GM21576 (cell line): ENCODE measurements around the gene SIAH1.
"Not testable (repeated sequence)": the region's sequence is repeated elsewhere in the genome, so short reads cannot be mapped to it uniquely, and the experiment has no call there.

Source experiments
- ATAC-seq: cut with Tn5 transposase; IDR thresholded peaks from one replicate; pipeline ENCODE4 v1.9.1; 2021; ENCODE audit warnings: mild to moderate bottlenecking, moderate library complexity; ENCODE audit not compliant: unreplicated experiment

SIAH1 gene

DNA sequence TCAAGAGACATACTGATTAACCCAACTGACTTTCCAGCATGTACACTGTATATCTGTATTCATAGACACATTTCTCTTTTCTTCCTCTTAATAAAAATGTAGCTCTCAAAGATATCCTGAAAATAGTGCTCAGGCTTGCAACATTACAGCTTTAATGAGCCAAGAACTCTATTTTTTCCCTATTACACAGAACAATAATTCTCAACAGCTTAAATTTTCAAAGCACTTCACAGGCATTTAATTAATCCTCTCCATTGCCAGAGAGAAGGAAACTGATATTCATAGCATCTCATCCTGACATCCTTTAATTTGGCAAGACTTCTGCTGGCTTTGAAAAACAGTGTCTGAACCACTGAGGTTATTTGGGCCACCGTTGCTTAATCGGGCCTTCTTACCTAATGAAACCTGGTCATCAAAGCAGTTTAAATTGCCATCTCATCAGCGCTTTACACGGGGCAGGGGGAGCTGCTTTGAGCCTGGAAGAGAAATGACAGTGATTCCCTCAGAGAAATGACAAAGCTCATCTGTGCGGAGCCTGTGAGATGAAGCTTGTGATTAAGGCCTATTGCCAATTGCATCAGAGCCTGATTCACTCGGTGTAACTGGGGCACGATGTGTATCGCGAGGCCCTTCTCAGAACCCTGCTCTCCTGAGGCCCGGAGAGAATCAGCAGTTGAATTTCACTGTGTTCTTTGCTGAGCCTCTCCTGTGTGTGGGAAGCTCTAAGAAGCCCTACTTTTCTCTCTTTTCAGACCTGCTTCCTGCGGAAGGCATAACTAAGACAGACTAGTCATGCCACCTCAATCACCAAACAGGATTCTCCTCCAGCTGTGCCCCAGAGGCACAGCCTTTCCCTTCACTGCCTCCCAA is 8.5 kb upstream of the SIAH1 start:
- no peak for ATAC-seq

DNA sequence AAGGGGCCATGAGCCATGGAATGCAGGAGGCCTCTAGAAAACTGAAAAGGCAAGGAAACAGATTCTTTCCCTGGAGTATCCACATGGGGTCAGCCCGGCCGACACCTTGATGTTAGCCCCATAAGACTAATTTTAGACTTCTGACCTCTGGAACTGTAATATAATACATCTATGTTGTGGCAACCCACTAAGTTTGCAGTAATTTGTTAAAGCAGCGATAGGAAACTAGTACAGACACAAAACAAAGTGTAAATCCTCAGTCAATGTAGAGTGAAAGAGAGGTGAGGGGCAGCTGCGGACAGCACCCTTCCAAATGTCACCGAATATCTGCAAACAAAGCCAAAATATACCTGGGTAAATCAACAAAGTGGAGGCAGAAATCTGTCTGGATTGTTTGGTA is 7.2 kb upstream of the SIAH1 start:
- no peak for ATAC-seq

DNA sequence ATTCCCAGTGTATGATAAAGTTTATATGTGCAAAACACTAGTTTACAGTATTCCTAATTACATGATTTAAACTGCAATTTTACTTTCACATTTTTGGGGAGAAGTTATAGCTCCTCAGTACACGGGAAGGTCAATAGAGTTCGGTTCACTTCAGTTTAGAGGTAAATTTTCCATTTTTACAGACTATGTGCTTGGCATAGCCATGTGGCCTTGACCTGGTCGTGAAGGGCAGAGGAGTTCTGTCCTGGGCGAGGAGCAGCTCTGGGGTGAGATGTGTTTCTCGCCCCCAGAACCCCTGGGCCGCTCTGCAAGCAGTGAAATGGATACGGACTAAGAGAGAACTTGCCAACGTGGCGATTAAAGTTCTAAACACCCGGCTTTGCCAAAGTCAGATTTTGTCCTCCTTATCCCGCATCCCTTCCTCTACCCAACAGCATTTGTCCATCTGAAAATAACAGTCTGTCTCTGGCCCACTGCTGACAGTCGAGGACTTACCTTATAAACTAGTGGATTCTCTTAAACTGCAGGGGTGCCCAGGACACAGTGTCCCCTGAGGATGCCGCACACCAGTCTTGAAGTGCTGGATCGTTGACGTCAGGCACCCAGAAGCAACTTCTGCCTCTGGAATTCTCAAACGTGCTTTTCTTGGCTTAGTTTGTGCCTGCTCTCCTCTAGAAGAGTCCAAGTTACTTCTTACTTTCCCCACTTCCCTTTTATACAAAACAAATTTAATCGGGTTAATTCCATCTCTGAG is 1.5 kb upstream of the SIAH1 start:
- no peak for ATAC-seq

DNA sequence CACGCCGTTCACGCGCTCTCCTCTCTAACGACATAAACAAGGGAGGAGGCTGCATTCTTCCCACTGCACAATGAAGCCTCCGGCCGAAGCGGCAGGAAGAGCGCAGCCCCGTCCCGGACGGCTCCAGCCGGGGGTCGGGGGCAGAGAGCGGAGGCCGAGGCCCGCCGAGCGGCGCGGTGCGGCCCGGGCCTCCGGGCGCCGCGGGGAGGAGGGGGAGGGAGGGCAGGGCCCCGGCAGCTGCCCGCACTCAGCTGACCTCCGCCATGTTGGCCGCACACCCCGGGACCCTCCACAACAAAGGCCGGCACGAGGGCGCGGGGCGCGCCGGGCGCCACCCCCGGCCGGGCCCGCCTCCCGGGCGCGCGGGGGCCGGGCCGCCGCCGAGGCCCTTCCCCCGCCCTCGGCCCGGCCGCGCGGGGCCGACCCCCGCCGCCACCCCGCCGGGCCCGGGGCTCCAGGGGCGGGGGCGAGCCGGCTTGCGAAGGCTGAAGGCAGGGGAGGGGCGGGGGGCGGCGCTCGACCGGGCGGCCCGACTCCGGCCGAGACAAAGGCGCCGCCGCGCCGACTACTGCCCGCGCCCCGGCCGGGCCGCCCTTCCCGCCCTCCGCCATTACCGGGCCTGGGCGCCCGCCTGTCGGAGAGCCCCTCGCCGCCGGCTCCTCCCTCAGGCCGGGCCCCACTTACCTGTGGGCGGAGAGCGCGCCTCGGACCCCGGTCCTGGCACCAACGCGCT is 527 bp downstream of the SIAH1 start:
- ATAC-seq = peak; percentile 44

DNA sequence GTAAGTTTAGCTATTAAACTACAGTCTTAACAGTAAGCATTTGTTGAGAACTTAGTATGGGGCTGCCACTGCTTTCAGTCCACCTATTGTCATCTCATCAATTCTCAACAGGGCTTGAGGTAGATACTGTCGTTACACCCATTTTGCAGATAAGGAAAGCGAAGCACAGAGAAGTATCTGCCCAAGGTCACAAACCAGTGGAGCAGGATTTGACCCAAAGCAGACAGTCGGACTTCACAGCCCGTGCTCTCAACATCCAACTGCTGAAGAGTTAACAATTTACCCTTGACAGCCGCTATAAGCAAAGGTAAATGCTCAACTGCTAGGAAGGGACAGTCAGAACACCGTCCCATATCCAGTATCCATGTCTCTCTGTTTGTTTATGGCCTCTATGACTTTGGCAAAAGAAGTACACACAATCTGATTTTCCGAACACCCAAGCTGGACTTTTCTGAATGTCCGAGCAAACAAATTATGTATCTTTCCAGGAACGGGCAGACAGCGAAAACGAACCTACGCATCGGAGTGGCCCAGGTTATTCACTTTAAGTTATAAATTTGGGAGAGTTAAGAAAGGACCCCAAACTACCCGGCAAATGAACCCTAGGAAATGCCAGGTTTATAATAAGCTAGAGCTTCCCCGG is 1.2 kb downstream of the SIAH1 start:
- ATAC-seq = no peak

DNA sequence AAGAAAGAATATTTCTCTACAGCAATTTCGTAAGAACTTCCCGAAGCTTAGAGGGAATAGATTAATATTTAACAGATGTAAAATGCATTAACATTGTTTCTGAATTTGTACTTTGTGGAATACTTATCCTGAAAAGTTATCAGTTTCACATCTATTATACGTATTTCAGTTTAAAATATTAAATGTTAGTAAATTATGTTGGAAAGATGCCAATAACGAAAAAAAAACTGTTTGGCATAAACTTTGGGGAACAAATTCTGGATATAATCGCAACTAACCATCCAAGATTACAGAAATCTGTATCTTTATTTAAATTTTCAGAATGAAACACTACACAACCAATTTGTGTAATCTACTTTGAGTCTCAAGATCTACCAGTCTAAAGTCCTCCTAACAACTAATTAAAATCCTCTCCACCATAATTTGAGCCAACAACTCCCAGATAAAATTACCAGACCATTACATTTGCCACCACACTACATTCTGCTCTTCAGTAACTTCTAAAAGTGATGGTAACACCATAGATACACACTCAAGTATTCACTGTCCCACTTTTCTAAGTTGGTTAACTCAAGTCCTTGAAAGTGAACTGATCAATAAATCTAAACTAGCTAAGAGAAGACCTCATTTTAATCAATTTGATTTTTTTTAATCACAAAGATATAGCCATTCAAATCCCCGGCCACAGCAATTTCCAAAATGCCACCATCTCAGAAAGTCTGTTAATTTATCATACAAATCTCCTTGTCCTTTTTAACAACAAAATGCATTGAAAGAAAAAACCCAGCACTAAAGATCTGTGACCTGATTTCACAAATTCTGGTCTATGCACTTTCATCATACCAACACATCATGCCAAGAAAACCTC is 2.0 kb downstream of the SIAH1 start:
- no peak for ATAC-seq

DNA sequence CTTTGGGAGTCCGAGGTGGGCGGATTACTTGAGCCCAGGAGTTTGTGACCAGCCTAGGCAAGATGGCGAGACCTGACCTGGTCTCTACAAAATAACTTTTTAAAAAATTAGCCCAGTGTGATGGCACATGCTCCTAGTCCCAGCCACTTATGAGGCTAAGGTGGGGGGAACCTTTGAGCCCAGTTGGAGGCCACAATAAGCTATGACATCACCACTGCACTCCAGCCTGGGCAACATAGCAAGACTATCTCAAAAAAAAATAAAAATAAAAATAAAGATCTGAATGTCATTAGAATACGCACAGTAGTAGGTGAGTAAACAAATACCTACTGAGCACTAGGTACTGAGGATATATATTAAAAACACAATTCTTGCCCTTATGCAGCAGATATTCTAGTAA is 3.1 kb downstream of the SIAH1 start:
- no peak for ATAC-seq

DNA sequence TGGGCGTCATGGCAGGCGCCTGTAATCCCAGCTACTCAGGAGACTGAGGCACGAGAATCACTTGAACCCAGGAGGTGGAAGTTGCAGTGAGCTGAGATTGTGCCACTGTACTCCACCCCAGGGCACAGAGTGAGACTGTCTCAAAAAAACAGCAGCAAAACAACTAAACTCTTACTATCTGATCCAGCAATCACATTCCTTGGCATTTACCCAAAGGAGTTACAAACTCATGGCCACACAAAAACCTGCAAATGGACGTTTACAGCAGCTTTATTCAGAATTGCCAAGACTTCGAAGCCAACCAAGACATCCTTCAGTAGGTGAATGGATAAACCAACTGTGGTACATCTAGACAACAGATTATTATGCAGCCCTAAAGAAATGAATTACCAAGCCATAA is 4.0 kb downstream of the SIAH1 start:
- no peak for ATAC-seq

DNA sequence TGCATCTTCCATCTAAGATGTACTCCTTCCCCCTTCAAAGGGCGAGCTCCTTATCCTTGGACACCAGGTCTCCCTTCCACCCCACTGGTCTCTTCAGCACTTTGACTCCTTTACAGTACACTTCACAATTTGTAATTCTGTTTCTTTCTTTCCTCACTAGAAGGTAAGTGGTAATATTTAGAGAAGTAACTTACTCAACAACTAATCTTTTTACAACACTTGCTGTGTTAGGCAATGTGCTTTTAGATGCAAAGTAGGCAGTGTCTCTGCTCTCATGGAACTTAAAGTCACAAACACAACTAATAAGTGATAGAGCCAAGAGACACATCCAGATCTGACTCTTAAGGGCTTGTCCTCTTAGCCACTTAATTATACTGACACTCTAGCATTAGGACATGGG is 6.4 kb downstream of the SIAH1 start:
- ATAC-seq = no peak

DNA sequence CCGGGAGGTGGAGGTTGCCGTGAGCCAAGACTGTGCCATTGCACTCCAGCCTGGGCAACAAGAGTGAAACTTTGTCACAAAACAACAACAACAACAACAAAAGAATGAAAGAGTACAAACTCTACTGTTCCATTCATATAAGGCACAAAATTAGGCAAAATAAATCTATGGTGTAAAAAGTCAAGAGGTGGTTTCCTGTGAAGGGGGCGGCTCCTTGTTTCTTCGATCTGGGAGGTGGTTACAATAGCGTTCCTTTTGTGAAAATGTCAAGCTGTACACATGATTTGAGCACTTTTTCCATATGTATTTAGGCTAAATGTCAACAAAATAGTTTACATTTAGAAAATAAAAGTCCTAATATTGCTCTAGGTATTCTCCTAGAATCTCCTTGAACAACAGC is 6.9 kb downstream of the SIAH1 start:
- ATAC-seq = no peak

DNA sequence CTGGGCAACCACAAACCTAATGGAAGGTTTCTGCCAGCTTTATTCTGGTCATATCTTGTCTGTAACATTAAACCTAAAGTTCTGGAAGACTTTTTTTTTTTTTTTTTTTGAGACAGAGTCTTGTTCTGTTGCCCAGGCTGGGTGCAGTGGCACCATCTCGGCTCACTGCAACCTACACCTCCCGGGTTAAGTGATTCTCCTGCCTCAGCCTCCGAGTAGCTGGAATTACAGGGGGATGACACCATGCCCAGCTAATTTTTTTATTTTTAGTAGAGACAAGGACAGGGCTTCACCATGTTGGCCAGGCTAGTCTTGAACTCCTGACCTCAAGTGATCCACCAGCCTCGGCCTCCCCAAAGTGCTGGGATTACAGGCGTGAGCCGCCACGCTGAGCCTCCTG is 7.9 kb downstream of the SIAH1 start:
- not testable (repeated sequence) for ATAC-seq

DNA sequence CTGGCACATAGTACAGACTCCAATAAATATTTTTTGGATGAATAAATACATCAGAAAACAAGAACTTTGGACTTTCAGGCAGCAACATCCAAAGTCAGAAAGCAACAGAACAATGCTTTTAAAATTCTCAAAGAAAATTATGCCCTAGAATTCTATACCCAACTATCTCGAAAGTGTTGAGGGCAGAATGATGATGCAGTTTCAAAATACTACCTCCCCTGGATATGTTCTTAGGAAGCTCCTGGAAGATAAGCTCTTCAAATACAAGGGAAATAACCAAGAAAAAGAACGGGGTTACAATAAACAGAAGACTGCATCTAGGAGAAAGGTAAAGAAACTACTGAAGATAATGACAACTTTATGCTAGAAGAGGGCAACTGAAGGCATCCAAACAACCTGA is 11.0 kb downstream of the SIAH1 start:
- no peak for ATAC-seq

DNA sequence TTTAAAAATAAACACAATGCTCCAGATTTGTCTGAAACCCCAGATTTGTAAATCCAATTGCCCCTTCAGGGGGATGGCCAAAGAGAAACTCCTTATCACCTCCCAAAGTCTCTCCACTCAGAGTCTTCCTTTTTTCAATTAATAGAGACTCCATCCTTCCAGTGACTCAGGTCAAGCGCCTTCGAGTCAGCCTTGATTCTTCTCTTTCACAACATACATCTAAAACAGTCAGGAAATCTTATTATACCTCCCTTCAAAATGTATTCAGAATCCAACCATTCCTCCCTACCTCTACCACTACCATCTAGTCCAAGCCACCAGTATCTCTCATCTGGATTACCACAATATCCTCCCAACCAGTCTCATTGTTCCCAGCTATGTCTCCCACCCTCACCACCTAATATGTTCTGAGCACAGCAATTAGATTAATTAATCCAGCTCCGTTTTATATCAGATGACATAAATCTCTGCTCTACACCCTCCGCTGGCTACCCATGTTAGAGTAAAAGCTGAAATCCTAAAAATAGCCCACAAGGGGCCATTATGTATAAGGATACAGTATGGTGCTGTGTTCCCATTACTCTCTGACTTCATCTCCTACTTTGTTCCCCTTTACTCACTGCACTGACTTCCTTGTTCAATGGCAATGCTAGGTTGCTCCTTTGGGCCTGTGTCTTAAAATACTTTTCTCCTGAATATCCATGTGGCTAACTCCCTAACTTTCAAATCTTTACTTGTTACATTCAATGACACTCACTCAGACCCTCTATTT is 11.8 kb downstream of the SIAH1 start:
- no peak for ATAC-seq

DNA sequence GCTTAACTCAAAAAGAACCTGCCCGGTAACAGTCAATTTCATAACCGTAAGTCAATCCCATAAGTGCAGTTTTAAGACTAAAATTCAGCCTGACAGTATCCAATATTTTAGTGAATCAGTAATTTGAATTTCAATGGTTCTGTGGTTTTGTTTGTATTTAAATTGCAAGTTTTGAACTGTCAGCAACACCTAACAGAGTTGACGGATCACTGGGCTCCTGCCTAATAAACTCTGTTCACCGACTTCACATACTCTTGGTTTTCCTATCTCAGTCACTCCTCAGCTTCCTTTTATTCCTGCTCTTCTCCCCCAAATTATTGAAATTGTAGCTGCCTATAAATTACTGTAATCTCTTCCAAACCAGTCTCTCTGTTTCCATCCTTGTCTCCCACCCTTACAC is 12.5 kb downstream of the SIAH1 start:
- ATAC-seq = no peak

DNA sequence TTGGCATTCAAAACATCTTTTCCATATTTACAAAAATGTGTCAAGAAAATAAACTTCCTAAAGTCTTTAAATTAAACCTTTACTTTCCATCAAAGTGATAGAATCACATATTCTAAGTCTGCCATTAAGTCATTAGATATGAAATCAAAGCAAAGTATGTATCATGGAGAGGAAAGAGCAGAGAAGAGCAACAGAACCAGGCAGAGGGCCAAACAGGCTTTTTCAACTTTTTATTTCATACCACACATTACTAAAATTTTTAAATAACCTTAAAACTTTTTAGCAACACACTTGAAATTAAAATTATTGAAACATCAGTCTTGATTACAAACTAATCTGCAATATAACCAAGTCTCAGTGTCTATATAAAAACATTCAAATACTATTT is 13.8 kb downstream of the SIAH1 start:
- no peak for ATAC-seq

DNA sequence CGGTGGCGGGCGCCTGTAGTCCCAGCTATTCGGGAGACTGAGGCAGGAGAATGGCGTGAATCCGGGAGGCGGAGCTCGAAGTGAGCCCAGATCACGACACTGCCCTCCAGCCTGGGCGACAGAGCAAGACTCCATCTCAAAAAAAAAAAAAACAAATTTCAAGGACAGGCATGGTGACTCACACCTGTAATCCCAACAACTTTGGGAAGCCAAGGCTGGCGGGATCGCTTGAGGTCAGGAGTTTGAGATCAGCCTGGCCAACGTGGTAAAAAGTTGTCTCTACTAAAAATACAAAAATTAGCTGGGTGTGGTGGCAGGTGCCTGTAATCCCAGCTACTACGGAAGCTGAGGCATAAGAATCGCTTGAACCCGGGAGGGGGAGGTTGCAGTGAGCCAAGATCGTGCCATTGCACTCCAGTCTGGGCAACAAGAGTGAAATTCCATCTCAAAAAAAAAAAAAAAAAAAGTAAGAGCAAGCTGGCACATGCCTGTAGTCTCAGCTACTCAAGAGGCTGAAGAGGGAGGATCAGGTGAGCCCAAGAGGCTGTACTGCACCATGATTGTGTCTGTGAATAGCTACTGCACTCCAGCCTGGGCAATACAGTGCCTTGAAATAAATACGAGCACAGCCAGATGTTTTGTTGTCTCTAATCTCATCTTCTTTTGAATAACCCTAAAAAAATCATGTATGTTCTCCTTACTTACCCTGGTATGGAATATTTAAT is 14.4 kb downstream of the SIAH1 start:
- not testable (repeated sequence) for ATAC-seq

DNA sequence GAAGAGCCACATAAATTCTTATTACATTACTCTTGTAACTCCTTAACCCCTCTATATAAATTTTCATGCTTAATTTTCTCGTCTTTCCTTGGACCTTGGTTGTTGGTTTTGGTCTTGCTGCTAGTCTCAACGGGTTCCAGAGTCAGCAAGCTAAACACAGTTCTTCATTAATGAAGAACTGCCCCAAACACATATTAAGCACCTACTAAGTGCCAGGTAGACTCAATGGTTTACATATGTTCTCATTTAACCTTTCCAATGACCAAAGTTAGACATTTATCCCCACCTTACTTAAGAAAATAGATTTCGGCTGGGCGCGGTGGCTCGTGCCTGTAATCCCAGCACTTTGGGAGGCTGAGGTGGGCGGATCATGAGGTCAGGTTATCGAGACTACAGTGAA is 15.0 kb downstream of the SIAH1 start:
- ATAC-seq = no peak

DNA sequence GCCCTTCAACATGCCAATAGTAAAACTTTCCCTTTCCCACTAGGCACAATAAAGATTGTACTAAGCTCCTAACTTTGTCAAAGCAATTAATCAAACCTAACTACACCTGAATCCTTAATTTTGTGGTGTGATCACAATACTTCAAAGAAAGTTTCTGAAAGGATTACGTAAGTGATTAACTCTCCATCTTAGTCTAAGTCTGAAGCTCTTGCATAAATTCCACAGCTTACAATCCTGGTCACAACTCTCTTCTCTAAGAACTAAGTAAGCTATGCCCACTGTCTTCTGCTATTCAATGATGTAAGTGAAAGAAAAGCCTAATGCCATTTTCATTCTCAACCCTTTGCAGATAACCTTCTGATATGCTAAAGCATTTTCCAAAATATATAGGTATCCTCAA is 15.4 kb downstream of the SIAH1 start:
- no peak for ATAC-seq
